Measurements from ENCODE around the gene MBOAT1. TPM values are rescaled to one million over a fixed set of nuclear protein-coding genes. Genes with fewer than 3 reads are reported as not detected.

The MBOAT1 gene
- total and polyA plus RNA-seq, 3 donors from 2014 or later, result 4.1 to 5.3 (median 4.5) TPM

- no peaks in the 10 kb centered on the region for H3K4me1 ChIP-seq
- no peaks in the 10 kb centered on the region for H3K9me3 ChIP-seq
- H3K4me3 ChIP-seq, result no peak overlapping the region
- no peaks in the 10 kb centered on the region for H3K27me3 ChIP-seq
- 47 to 68% methylated on average over 3 of the region's 3 CpGs for WGBS, 2 donors
- H3K36me3 ChIP-seq (ENCODE audit: low read depth, missing control alignments), result no peaks in the 10 kb centered on the region
- no peak for DNase-seq
- intact Hi-C loops (cut with DNase I; ENCODE audit: low total_unique reads), result no loop called here
- TF ChIP-seq, protein P1, sequence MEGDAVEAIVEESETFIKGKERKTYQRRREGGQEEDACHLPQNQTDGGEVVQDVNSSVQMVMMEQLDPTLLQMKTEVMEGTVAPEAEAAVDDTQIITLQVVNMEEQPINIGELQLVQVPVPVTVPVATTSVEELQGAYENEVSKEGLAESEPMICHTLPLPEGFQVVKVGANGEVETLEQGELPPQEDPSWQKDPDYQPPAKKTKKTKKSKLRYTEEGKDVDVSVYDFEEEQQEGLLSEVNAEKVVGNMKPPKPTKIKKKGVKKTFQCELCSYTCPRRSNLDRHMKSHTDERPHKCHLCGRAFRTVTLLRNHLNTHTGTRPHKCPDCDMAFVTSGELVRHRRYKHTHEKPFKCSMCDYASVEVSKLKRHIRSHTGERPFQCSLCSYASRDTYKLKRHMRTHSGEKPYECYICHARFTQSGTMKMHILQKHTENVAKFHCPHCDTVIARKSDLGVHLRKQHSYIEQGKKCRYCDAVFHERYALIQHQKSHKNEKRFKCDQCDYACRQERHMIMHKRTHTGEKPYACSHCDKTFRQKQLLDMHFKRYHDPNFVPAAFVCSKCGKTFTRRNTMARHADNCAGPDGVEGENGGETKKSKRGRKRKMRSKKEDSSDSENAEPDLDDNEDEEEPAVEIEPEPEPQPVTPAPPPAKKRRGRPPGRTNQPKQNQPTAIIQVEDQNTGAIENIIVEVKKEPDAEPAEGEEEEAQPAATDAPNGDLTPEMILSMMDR (IDR thresholded peaks at IDR 0.05), result no peak
- TF ChIP-seq POLR2A (IDR thresholded peaks at IDR 0.05), result no peak
- H3K27ac ChIP-seq, result no peak overlapping the region
These were observed 87.7 kb downstream of the MBOAT1 start for GRCh38 chr6:20124545-20124944.

GRCh38 chr6:20119485-20119884 lies 92.8 kb downstream of the MBOAT1 start:
- intact Hi-C loops (cut with DNase I; ENCODE audit: low total_unique reads), result no loop called here

DNA sequence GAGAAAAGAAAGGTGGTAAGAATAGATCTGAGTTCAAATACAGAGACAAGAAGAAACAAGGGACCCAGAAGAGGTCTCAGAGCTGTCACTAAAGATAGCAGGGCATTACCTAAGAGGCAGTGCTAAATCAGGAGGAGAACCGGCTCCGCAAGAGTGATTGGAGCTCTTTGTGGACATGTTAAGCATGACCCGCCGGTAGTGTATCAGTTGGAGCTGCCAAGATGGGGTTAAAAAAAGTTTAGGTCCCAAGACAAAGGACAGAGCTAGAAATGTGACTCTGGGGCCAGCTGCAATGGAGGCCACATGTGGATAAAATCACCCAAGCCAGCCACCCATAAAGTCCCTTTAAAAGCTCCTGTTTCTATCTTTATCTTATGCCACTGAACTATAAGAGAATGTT lies 93.4 kb downstream of the MBOAT1 start:
- no peak for DNase-seq
- intact Hi-C loops (cut with DNase I; ENCODE audit: low total_unique reads), result no loop called here
- Histone ChIP-seq H3K36me3 (ENCODE audit: low read depth, missing control alignments) (no peaks in the 10 kb centered on the region), H3K27me3 (no peaks in the 10 kb centered on the region), H3K9me3 (no peaks in the 10 kb centered on the region), H3K4me1 (no peaks in the 10 kb centered on the region), H3K4me3 (no peak overlapping the region), H3K27ac (no peak overlapping the region)
- 93 to 94% methylated on average over 4 of the region's 4 CpGs for WGBS, 2 donors
- TF ChIP-seq, protein P1 (IDR thresholded peaks at IDR 0.05), result no peak
- no peak for TF ChIP-seq POLR2A (IDR thresholded peaks at IDR 0.05)

More at GRCh38 chr6:20119485-20119884, 92.8 kb downstream of the MBOAT1 start:
- no peaks in the 10 kb centered on the region for H3K36me3 ChIP-seq (ENCODE audit: low read depth, missing control alignments)
- H3K9me3 ChIP-seq, result no peaks in the 10 kb centered on the region
- H3K4me1 ChIP-seq, result no peaks in the 10 kb centered on the region
- TF ChIP-seq POLR2A (IDR thresholded peaks at IDR 0.05), result no peak
- TF ChIP-seq, protein P1 (IDR thresholded peaks at IDR 0.05), result no peak
- no peak overlapping the region for H3K27ac ChIP-seq
- no peak for DNase-seq
- no peaks in the 10 kb centered on the region for H3K27me3 ChIP-seq
- no peak overlapping the region for H3K4me3 ChIP-seq
- WGBS, 2 donors, result 85% methylated on average over 6 of the region's 6 CpGs

DNA sequence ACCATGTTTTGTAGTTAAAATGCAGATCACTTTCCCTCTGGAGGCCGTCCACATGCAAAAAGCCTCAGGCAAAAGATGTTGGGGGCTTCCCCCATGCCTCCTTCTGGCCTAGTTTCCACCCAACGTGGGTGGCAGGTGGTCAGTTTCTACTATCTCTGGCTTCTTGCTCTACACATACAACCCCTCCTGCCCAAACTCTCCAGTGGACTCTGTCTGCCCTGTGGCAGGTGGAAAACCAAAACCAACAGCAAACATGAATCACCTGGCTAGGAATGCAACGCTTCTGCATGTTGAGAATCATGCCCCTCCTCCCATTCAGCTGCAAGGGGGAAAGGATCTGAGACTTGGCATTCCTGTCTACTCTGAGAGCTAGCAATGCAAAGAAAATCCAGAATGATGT lies 94.8 kb downstream of the MBOAT1 start:
- no peaks in the 10 kb centered on the region for H3K27me3 ChIP-seq
- no peaks in the 10 kb centered on the region for H3K4me1 ChIP-seq
- H3K4me3 ChIP-seq, result no peak overlapping the region
- H3K9me3 ChIP-seq, result no peaks in the 10 kb centered on the region
- intact Hi-C loops (cut with DNase I; ENCODE audit: low total_unique reads), result no loop called here
- 85 to 90% methylated on average over 3 of the region's 3 CpGs for WGBS, 2 donors
- TF ChIP-seq, protein P1 (IDR thresholded peaks at IDR 0.05), result no peak
- TF ChIP-seq POLR2A (IDR thresholded peaks at IDR 0.05), result no peak
- DNase-seq, result no peak
- H3K36me3 ChIP-seq (ENCODE audit: low read depth, missing control alignments), result no peaks in the 10 kb centered on the region
- H3K27ac ChIP-seq, result no peak overlapping the region

GRCh38 chr6:20116792-20117191 lies 95.5 kb downstream of the MBOAT1 start:
- Histone ChIP-seq H3K9me3 (no peaks in the 10 kb centered on the region), H3K36me3 (ENCODE audit: low read depth, missing control alignments) (no peaks in the 10 kb centered on the region), H3K27me3 (no peaks in the 10 kb centered on the region), H3K4me3 (no peak overlapping the region), H3K4me1 (no peaks in the 10 kb centered on the region), H3K27ac (no peak overlapping the region)
- intact Hi-C loops (cut with DNase I; ENCODE audit: low total_unique reads), result no loop called here
- no peak for DNase-seq
- TF ChIP-seq, protein P1 (IDR thresholded peaks at IDR 0.05), result no peak
- TF ChIP-seq POLR2A (IDR thresholded peaks at IDR 0.05), result no peak
- WGBS, 2 donors, result 91 to 93% methylated on average over 7 of the region's 7 CpGs

Measured in testis (tissue), 3 donors.